Iris pigment epithelial cell (primary cell): Measurements from ENCODE around the gene SPTBN5.
A peak's percentile ranks its signal among the peaks of the same experiment; 100 is the strongest.

Experiments
- DNase-seq: peaks from one replicate; pipeline ENCODE4 v3.0.0-alpha.2; 2011; ENCODE audit warnings: low read depth

The SPTBN5 gene

DNA sequence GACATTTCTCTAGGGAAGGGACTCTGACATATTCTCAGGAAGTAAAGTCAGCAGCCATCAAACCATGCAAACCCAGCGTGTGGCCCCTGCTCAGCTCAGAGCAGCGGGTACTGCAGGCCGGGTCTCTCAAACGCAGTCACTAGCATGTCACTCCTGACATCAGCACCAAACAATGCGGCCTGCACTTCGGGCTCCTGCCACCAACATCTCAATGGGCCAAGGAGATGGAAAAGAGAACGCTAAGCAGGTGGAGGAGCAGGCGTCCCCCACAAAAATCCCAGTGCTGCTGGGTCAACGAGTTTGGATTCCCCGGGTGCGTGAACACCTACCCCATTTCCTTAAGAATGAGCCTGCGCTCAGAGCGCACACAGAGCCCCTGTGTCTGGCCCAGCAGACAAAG lies 9.9 kb upstream of the SPTBN5 start:
- DNase-seq: no peak

GRCh38 chr15:41901431-41901830 lies 7.6 kb upstream of the SPTBN5 start:
- DNase-seq: no peak

GRCh38 chr15:41900526-41901380 lies 6.9 kb upstream of the SPTBN5 start:
- DNase-seq: no peak

DNA sequence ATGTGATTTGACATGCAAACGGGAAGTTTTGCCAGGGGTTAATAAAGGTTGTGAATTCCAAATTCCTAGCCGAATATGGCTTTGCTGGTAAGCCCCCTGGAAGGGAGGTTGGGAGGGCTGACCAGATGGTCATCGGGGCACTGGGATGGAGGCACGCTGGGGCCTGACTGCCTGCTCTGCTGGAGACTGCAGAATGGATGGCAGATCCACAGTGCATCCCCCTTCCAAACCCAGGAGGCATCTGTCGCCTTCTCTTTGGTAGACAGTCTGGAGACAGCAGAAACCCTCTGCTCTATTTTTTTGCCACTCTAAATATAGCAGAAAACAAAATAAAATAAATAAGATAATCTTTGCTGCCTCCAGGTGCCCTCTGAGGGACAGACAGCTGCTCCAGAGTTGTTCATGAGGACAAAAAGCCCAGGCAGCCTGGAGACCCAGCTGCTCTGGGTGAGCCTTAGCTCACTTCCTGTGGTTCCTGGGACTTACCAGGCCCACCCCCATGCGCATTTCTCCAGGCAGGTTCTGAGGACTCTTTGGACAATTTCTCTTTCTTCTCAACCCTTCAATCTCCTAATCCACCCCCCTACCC lies 6.1 kb upstream of the SPTBN5 start:
- no peak for DNase-seq

- DNase-seq: no peak
These were observed 3.5 kb upstream of the SPTBN5 start for GRCh38 chr15:41897363-41897799.

DNA sequence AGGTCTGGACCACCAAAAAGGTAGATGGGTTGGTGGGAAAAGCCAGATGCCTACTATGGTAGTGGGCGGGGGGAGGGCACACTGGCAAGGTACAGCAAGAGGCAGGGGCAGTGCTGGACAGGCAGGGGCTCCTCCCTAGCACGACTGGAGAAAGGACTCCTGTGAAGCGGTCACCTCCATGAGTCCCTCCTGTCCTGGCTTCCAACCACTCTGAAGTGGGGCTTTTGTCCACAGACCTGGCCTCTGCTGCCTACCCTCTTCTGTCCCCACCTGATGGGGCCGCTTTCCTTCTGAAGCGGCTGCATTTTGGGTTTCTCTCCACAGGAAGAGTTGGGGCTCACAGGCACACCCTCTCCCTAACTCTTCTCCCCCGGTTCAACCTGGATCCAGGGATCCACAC lies 2.7 kb upstream of the SPTBN5 start:
- DNase-seq: no peak

GRCh38 chr15:41895957-41896356 lies 2.1 kb upstream of the SPTBN5 start:
- no peak for DNase-seq

GRCh38 chr15:41895491-41895890 lies 1.6 kb upstream of the SPTBN5 start:
- DNase-seq: no peak

GRCh38 chr15:41894791-41895463 lies 1.1 kb upstream of the SPTBN5 start:
- DNase-seq: peak; percentile 83

DNA sequence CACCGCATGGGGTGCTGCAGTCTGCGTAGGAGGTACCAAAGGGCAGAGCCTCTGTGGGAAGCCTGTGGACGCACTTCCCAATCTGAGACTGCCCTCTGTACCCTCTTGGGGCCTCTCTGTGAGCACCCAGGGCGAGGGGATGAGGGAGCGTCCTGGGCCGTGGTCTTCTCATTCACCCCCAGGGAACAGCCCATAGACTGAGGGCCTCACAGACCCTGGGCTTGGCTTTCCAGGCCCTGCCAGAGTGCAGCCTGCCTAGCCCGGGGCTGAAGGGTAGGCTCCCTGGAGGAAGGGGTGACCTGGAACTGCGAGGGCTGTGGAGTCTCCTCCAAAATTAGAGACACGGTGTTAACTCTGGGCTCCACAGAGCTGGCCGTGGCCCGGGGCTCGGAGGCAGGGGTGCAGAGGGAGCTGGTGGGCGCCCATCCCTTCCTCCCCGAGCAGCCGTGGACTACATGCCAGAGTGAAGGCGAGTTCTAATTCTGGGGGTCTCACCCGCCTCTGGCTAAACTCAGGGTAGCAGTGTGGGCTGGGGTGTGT lies 468 bp upstream of the SPTBN5 start:
- no peak for DNase-seq

DNA sequence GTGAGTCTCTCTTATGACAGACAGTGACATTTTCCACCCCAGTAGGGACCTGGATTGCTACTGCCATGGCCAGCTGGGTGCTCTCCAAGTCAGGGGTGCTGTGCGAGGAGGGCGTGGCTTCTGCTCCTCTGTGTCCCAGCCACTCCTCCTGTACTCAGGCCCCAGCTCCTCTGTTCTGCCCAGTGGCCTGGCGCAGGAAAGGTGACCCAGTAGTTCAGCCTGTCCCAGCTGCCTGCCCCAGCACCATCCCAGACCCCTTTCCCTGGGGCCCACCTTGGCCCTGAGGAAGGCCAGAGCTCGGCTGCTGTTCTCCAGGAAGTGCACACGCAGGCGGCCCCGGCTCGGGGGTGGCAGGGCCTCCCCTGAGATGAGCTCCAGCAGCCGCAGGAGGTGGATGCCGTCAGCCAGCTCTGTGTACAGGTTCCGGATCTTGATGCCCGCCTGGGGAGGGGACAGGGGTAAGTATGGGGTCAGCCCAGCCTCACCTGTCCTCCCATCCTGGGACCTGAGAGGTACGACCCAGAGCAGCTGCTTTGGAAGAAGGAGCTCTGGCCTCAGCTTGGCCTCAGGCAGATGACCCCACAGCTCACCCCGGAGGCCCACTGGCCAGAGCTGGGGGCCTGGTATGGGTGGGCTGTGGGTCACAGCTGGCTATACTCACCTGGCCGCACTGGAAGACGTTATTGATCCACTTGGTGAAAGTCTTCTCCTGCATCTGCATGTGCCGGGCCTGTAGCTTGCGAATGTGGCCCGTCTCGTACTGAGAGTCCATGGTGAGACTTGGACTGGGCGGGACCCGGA lies 1.0 kb downstream of the SPTBN5 start:
- no peak for DNase-seq

- no peak for DNase-seq
These were observed 1.9 kb downstream of the SPTBN5 start for GRCh38 chr15:41891946-41892345.

DNA sequence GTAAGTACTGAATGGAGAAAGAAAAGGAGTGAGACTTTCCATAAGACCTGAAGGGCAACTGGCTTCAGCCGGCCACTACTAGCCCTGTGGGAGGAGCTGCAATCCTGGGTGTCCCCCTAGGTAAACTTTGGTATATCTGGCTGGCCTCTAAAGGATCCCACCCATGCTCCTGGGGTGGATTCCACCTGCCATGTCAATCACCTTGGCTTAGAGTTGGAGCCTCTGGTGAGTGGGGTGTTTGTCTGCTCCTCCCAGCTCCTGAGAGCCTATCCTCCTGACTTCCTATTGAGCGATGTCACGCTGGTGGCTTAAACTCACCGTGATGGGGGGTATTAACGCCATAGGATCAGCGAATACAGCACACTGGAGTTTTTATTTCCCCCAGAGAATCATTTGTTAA lies 2.6 kb downstream of the SPTBN5 start:
- DNase-seq: no peak

- no peak for DNase-seq
These were observed 3.7 kb downstream of the SPTBN5 start for GRCh38 chr15:41890050-41890690.

- DNase-seq: no peak
These were observed 5.1 kb downstream of the SPTBN5 start for GRCh38 chr15:41888662-41889253.

DNA sequence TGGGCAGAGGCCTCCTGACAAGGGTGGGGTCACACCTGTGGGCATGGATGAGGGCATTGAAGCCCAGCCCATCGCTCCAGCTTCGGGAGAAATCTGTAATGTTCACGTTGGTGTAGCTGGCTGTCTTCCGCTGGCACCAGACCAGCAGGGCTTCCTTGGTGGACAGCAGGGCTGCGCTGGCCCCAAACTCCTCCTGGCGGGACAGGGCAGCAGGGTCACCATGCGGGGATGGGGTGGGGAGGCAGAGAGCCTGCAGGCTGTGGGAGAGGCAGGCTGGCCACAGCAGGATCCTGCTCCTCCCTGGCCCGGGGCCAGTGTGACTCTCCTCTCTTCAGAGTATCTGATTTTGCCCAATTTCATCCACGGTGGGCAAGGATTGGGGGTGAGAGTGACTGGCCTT lies 6.0 kb downstream of the SPTBN5 start:
- DNase-seq: no peak

DNA sequence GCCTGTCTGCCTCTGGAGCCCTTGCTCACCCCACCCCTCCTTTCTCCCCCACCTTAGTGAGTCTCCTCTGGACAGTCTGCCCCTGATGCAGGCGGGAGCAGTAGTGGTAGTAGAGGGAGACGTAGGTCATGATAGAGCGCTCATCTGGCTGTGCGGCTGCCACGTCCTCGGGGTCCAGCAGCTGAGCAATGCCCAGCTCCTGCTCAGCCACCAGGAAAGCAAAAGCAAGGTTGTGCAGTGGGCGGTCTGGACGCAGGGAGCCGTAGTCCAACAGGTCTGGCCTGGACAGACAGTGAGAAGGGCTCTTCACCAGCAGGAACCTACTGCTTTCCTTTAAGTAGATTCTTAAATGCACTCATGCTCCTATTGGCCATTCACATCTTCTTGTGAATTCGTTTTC lies 6.7 kb downstream of the SPTBN5 start:
- DNase-seq: no peak

GRCh38 chr15:41886741-41887140 lies 7.1 kb downstream of the SPTBN5 start:
- no peak for DNase-seq

GRCh38 chr15:41885841-41886240 lies 8.0 kb downstream of the SPTBN5 start:
- no peak for DNase-seq

- DNase-seq: peak; percentile 28
These were observed 8.5 kb downstream of the SPTBN5 start for GRCh38 chr15:41885321-41885720.

DNA sequence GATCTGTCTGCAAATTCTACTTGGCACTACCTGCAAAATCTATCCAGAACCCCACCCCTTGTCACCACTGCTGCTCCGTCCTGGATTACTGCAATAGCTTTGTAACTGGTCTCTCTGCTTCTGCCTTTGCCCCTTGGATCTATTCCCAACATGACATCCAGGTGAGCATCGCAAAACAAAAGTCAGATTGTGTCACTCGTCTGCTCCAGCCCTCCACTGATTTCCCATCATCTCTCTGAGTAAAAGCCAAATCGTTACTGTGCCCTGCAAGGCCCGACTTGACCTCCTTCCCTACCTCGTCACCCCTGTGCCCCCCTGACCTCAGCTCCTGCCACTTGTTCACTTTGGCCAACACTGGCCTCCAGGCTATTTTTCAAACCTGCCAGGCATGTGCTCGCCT lies 9.4 kb downstream of the SPTBN5 start:
- no peak for DNase-seq
